NCI-H128 (cell line): ENCODE measurements around the gene RIPOR1.

Experiments
- DNase-seq: peaks from one replicate; lab custom pipeline; 2025; ENCODE audit not compliant: unreplicated experiment; lab: John Stamatoyannopoulos, UW

Gene RIPOR1

GRCh38 chr16:67549936-67550335, 21.3 kb downstream of the RIPOR1 start:
- no peak for DNase-seq

DNA sequence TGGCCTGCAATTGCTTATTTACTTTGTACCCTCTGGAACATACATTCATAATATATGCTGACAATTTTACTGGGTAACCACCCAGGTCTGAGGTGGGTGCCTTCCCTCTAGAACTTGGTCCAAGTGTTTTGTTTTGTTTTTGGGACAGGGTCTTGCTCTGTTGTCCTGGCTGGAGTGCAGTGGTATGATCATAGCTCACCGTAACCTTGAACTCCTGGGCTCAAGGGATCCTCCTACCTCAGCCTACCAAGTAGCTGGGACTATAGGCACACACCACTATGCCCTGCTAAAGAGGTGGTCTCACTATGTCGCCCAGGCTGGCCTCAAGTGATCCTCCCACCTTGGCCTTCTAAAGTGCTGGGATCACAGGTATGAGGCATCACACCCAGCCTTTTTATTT, 22.5 kb downstream of the RIPOR1 start:
- DNase-seq, result no peak

GRCh38 chr16:67551972-67552371, 23.3 kb downstream of the RIPOR1 start:
- DNase-seq, result no peak

DNA sequence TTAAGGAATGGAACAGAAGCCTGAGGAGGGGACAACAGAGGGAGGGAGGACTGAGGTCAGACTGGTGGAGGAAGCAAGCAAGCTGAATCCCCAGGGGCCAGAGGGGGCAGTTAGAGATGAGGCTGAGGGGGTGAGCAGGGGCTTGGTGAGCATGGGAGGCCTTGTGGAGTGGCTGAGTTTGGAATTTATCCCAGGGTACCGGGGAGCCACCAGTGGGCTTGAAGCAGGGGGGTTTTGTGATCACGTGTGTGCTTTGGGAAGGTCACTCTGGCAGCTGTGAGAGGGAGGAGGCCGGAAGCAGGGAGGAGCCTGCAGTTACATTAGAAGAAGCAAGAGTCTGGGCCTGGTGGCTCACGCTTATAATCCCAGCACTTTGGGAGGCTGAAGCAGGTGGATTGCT, 23.8 kb downstream of the RIPOR1 start:
- no peak for DNase-seq

DNA sequence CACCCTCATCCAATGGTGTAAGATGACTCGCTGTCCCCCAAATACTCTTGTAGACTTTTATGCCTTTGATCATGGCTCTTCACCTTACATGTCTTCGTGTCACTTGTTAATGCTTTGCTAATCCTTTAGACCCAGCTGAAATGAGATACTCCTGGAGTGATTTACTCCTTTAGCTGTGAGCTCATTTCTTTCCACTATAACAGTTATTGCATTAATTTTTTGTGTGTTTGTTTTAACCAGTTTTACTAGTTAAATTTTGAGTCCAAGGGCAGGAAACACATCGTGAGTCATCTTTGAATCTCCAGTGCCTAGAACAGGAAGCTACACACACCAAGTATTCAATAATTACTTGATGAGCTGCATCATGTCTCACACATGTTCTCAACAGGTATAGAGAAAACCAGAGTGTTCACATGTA, 27.2 kb downstream of the RIPOR1 start:
- DNase-seq, result no peak

GRCh38 chr16:67558859-67559258, 30.2 kb downstream of the RIPOR1 start:
- no peak for DNase-seq

DNA sequence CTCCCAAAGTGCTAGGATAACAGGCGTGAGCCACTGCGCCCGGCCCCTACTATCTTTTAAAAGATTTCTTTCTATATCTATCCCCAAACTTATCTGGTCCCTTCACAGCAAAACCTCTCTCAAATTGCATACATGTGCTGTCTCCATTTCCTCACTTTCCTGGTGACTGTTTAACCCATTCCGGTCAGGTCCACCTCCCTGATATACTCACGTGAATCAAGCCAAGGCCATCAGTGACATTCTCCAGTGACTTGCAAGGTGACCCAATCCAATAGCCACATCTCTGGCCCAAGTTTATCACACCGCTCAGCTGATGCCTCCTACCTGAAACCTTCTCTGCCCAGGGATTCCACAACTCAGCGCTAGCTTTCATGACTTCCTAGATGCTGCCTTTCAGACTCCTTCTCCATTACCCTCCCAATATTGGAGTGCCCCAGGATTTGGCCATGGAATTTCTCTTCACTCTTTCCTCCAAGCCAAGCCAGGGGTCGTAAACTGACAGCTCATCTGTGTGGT, 32.3 kb downstream of the RIPOR1 start:
- no peak for DNase-seq

GRCh38 chr16:67561501-67561823, 32.8 kb downstream of the RIPOR1 start:
- no peak for DNase-seq

DNA sequence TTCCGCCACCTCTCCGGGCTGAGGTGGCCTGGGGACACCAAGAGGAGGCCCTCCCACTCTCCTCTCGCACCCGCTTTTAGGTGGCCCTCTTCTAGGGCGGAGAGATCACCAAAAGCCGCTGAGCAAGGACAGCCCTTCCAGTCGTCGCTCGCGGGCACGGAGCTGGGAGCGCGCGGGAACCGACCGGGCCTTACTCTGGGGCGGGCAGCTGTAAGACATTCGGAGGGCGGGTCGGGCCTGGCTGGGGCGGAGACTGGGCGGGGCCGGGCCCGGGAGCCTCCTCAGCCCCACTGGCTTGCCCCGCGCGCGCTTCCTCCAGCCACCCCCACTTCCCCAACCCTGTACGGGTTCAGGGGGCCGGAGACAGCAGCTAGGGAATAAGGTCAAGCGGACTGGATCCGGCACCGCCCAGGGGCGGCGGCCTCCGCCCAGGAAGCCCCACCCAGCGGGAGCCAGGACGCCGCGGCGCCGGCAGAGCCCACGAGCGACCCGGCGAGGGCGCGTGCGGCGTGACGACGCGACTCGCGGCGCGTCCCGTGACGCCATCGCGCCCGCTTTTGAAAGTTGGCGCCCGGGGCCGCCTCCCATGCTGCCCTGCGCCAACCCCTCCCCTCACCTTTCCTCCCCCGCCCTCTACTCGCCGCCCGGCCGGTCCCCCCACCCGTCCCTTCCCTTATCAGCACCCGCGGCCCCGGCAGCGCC, 33.3 kb downstream of the RIPOR1 start:
- peak; percentile 89 for DNase-seq

DNA sequence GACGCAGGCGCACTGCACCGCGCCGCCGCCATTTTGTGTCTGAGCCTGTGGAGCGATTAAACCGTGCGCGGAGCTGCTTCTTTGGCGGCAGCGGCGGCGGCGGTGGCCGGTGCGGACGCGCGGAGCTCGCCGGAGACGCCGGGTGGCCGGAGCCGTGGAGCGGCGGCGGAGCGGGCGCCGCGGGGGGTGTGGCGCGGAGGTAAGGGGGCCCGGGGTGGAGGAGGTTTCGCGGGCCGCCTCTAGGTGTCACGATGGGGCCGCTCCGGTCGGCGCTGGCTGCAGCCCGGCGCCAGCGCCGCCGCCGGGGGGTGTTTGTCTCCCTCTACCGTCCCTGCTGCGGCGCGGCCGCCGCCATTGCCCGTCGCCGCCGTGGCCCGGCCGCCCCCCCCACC, 33.9 kb downstream of the RIPOR1 start, which contains the start of gene CTCF:
Gene CTCF, plus strand, starts transcription at position 1 of the 392 bp plus-strand sequence. CDS start 48,307 bp downstream, outside the sequence.
- DNase-seq, result no peak

- no peak for DNase-seq
Measured at GRCh38 chr16:67562918-67563707, 34.5 kb downstream of the RIPOR1 start.

DNA sequence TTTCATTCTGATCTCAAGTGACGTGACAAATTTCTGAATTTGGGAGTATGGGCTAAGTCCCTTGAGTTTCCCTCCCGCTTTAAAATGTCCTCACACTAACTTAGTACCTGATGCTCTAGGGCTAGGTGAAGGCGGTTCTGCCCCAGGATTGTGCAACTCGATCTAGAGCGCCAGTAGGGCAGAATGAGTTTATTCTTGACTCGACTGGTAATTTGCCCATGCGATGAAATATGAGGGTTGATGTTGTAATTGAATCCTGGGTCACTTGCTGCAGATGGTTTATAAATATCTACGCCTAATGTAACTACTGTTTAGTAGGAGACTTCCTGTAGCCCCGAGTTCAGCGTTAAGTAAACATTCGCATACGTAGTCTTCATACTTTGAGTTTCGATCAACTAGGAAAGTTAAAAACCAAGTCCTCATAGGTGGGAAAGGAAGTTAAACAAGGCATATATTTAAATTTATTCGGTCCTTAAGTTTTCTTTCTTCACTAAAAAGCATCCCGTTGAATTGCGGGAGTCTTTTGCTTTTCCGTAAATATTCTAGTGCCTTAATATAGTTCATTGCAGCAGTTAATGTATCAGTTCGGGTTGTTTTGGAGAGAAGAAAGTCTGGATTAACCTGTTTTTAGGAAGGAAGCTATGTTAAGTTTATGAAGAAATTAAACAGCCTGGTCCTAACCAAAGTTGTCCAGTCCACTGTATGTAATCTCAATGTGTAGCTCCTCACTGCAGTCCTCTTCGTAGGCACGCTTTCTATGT, 35.3 kb downstream of the RIPOR1 start:
- no peak for DNase-seq

DNA sequence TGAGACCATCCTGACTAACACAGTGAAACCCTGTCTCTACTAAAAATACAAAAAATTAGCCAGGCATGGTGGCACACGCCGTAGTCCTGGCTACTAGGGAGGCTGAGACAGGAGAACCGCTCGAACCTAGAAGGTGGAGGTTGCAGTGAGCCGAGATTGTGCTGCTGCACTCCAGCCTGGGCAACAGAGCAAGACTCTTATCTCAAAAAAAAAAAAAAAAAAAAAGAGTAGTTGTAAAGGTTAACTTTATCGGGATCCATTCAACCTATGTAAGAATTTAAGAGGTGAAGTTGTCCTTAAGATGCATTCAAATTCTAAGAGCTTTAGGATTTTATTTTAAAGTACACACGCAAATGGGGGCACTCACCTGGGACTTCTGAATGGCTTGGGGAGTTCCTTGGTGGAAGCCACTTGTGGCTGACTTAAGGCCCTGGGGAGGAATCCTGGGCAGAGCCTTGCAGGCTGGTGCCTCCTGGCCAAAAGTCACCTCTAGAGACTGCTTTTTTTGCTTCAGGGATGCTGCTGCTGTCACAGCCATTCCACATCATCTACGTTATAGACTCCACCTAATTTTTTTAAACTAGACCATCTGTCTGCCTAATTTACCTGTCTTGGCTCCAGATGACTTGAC, 37.0 kb downstream of the RIPOR1 start:
- no peak for DNase-seq

DNA sequence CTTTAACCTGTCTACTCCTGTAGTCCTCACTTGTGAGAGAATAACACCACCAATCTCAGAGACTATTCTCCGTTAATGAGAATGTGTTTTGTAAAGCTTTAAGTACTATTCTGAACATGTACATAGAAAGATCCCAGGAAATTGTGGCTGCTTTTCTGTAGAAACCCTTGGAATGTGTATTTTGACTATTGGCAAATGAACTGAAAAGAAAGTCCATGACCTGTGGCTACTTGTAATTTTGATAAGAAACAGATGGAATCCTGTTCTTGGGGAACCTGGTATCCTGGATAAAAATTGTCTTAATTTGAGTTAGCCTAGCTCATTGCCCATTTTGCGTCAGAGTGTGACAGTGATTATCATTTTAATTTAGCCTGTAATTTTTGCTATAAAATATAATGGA, 42.8 kb downstream of the RIPOR1 start:
- no peak for DNase-seq

GRCh38 chr16:67571981-67572431, 43.4 kb downstream of the RIPOR1 start:
- no peak for DNase-seq

GRCh38 chr16:67579686-67580085, 51.1 kb downstream of the RIPOR1 start:
- DNase-seq, result no peak

DNA sequence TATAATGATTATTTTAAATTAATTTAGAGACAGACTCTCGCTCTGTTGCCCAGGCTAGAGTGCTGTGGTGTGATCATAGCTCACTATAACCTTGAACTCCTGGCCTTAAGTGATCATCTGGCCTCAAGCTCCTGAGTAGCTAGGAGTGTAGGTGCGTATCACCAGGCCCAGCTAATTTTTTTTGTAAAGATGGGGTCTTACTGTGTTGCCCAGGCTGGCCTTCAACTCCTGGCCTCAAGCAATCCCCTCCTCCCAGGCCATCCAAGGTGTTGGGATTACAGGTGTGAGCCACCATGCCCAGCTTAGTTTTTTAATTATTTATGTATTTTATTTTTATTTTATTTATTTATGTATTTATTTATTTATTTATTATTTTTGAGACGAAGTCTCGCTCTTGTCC, 51.6 kb downstream of the RIPOR1 start:
- no peak for DNase-seq

DNA sequence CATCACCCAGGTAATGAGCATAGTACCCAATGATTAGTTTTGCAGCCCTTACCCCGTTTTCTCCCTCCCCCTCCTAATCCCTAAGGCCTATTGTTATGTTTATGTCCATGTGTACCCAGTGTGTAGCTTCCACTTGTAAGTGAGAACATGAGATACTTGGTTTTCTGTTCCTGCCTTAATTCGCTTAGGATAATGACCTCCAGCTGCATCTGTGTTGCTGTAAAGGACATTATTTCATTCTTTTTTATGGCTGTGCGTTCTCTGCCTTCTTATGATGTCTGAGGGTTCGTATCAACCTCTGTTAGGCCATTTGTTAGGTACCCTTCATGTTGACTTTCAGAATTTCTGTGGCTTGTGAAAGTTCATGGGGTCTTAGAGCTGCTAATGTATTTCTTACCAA, 64.7 kb downstream of the RIPOR1 start:
- no peak for DNase-seq

GRCh38 chr16:67593701-67594100, 65.1 kb downstream of the RIPOR1 start:
- no peak for DNase-seq

GRCh38 chr16:67594256-67594915, 65.8 kb downstream of the RIPOR1 start:
- DNase-seq, result no peak

GRCh38 chr16:67594956-67595355, 66.3 kb downstream of the RIPOR1 start:
- DNase-seq, result no peak
